Stimulated activated CD4-positive, alpha-beta T cell treated with anti-CD3 and anti-CD28 coated beads, Interleukin-15, amount 100 ng/mL, for 48 hours (primary cell): ENCODE measurements around the gene GHITM.
A peak's percentile ranks its signal among the peaks of the same experiment; 100 is the strongest.
"Not testable (repeated sequence)": the region's sequence is repeated elsewhere in the genome, so short reads cannot be mapped to it uniquely, and the experiment has no call there.

ENCODE experiments used
- DNase-seq, 2 donors: peaks; one replicate each; pipeline ENCODE4 v3.0.0-alpha.2; 2020; ENCODE audit warnings: low read depth in 2 of 2

GHITM gene, protein sequence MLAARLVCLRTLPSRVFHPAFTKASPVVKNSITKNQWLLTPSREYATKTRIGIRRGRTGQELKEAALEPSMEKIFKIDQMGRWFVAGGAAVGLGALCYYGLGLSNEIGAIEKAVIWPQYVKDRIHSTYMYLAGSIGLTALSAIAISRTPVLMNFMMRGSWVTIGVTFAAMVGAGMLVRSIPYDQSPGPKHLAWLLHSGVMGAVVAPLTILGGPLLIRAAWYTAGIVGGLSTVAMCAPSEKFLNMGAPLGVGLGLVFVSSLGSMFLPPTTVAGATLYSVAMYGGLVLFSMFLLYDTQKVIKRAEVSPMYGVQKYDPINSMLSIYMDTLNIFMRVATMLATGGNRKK

GRCh38 chr10:84139126-84140035 is at the start of gene GHITM:
Gene GHITM (plus strand): TSS chr10:84139509. CDS start chr10:84141501, 1,992 bp downstream.
- peak; percentile 98 to 99 for DNase-seq

- DNase-seq: no peak
Observed at GRCh38 chr10:84095811-84096497, 43.4 kb upstream of the GHITM start.

- DNase-seq: no peak
Observed at GRCh38 chr10:84097787-84098353, 41.4 kb upstream of the GHITM start.

- DNase-seq: no peak
Observed at GRCh38 chr10:84098667-84099066, 40.6 kb upstream of the GHITM start.

GRCh38 chr10:84101042-84101441 is 38.3 kb upstream of the GHITM start:
- DNase-seq: no peak

GRCh38 chr10:84108797-84109196 is 30.5 kb upstream of the GHITM start:
- no peak for DNase-seq

GRCh38 chr10:84109772-84110171 is 29.5 kb upstream of the GHITM start:
- DNase-seq: not testable (repeated sequence)

- DNase-seq: not testable (repeated sequence)
Observed at GRCh38 chr10:84113468-84113867, 25.8 kb upstream of the GHITM start.

DNA sequence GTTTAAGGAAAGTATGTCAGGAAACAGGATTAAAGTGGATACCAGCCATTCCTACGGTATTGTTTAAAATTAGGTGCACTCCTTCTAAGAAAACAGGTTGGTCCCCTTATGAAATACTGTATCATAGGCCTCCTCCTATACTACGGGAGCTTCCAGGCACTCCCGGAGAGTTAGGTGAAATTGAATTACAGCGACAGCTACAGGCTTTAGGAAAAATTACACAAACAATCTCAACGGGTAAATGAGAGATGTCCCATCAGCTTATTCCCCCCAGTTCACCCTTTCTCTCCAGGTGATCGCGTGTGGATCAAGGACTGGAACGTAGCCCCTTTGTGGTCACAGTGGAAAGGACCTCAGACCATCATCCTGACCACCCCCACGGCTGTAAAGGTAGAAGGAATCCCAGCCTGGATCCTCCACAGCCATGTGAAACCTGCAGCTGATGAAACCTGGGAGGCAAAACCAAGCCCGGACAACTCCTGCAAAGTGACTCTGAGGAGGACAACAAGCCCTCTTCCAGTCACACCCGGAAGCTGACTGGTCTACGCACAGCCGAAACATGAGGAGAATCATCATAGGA is 25.1 kb upstream of the GHITM start:
- DNase-seq: no peak

GRCh38 chr10:84117204-84117603 is 22.1 kb upstream of the GHITM start:
- not testable (repeated sequence) for DNase-seq

- DNase-seq: no peak
Observed at GRCh38 chr10:84117686-84118394, 21.5 kb upstream of the GHITM start.

DNA sequence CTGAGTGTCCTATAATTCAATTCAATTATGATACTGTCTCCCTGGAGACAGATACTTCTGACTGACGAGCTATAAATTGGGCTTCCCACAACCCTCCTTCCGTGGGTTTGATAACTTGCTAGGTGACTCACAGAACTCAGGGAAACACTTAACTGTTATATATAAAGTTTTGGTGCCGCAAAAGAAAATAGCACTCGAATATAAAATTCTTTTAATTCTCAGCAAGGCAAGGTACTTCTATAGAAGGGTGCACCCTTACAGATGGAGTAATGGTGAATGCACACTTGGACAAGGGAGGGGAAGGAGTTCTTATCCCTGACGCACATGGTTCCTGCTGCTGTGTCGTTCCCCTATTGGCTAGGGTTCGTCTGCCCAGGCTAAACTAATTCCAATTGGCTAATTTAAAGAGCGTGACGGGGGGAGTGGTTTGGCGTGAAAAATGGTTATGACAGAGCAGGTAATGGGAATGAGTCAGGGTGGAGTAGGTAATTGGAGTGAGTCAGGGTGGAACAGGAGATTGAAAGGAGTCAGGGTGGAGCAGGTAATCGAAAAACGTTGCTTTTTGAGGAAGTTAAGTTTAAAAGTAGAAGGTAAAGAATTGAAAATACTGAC is 20.8 kb upstream of the GHITM start:
- DNase-seq: no peak

GRCh38 chr10:84123362-84123761 is 15.9 kb upstream of the GHITM start:
- no peak for DNase-seq

GRCh38 chr10:84125910-84126784 is 13.2 kb upstream of the GHITM start:
- DNase-seq: not testable (repeated sequence)

DNA sequence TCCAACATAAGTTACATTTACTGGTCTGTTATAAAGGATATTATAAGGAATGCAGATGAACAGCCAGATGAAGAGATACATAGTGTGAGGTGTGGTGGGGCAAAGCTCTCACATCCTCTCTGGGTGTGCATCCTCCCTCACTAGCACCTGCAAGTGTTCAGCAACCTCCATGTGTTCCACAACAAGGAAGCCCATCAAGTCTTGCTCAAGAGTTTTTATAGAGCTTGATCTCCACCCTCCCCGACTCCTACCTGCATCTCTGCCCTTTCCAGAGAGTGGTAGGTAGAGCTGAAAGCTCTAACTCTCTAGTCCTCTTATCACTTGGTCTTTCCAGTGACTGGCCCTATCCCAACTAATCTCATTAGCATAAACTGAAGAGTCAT is 12.5 kb upstream of the GHITM start:
- no peak for DNase-seq

- DNase-seq: no peak
Observed at GRCh38 chr10:84135836-84136235, 3.5 kb upstream of the GHITM start.

- DNase-seq: no peak
Observed at GRCh38 chr10:84137811-84138210, 1.5 kb upstream of the GHITM start.

- peak; percentile 47 to 52 for DNase-seq
Observed at GRCh38 chr10:84138478-84139125, 707 bp upstream of the GHITM start.

- DNase-seq: no peak
Observed at GRCh38 chr10:84140036-84140379, 699 bp downstream of the GHITM start.
